ENCODE data around the gene DNAAF1.
"Not testable (repeated sequence)": the region's sequence is repeated elsewhere in the genome, so short reads cannot be mapped to it uniquely, and the experiment has no call there.

Gene DNAAF1

DNA sequence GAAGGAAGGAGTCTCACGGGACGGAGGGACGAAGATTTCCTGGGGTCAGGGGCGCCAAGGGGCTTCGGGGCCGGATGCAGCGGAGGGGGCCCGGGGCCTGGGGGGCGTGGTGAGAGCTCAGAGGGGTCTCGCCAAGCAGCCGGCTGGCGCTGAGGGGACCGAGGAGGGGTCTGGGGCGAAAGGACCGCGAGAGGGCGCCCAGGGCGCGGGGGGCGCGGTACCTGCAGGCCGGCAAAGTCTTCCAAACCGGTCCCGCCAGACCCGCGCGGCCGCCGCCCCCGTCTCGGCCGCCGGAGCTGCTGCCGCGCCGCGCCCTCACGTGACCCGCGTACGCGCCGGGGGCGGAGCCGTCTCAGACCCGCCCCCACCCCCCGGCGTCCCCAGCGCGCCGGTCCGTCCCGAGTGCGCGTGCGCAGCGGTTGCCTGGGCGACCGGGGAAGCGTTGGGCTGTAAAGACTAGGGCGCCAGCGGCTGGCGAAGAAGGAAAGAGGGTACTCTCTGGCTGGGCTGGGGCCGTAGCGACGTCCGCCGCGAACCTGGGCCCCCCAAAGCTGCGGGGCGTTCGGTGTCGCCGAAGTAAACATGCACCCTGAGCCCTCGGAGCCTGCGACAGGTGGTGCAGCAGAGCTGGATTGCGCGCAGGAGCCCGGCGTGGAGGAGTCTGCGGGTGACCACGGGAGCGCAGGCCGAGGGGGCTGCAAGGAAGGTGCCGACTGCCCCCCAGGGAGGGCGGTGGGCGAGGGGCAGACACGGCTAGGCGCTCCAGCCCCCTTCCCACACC, at the start of gene DNAAF1, which contains the start of gene HSDL1:
TSS of gene DNAAF1 (plus strand) at position 450 of the 781 bp plus-strand sequence. CDS start at position 583, 133 bp downstream.
TSS of gene HSDL1 (minus strand) at position 319 of the 781 bp plus-strand sequence. CDS start 13,856 bp downstream, outside the sequence.
- DNase-seq (ENCODE audit: low read depth in 2 of 2, low spot score in 1 of 2): peak; percentile 90 to 94

DNA sequence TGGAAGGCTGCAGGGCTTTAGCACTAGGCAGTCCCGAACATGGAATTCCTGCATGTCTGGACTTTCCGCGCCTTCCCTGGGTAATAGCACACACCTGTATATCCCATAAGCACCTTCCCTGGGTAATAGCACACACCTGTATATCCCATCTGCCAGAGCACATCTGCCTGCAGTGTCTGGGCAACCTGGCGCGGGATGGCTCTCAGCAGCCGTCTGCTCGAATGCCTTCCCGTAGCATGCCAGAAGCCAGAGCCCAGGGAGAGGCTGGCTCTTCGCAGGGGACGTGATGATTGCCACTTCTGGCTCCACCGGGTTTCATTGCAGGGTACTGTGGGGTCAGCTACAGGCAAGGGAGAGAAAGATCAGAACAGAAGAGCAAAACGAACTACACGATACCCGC, 49.6 kb upstream of the DNAAF1 start:
- no peak for DNase-seq (ENCODE audit: low read depth in 2 of 2, low spot score in 1 of 2)

DNA sequence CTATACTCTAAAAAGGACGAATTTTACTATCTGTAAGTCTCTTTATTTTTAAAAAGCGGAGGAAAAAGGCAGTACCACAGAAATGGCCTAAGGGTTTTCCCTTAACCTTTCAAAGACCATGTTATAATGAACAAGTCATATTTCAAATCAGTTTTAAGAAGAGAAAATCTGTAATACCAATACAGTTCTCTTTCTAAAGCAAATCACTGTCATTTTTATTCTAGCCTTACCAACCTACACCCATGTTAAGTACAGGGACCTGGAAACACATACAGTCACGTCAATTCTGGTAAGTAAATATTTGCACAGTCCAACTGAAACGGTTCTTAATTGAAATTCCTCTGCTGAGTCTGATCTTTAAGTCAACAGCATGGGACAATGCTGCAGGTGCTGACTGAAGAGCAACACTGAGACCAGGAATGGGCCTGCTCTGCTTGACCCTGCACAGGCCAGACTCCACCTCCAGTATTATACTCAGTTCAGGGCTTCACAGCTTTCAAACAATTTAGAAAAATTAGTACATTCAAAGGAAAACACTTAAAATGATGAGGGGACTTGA, 48.6 kb upstream of the DNAAF1 start:
- DNase-seq (ENCODE audit: low read depth in 2 of 2, low spot score in 1 of 2): no peak

DNA sequence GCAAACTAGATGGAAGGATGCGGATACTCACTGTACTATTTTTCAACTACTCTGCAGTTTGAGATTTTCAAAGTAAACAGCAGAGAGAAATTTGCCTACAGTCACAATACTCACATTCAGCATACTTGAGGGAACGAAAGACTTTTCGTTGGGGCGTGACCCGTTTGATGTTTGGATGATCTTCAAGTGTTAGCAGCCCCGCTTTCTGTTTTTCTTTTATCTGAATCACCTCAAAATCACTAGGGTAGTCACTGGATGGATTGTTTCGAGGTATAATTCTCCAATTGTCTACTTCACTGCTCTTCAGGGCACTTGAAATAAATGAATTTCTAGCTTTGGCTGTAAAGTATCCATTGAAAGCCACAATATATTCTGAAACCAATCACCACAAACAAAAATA, 46.2 kb upstream of the DNAAF1 start:
- no peak for DNase-seq (ENCODE audit: low read depth in 2 of 2, low spot score in 1 of 2)

DNA sequence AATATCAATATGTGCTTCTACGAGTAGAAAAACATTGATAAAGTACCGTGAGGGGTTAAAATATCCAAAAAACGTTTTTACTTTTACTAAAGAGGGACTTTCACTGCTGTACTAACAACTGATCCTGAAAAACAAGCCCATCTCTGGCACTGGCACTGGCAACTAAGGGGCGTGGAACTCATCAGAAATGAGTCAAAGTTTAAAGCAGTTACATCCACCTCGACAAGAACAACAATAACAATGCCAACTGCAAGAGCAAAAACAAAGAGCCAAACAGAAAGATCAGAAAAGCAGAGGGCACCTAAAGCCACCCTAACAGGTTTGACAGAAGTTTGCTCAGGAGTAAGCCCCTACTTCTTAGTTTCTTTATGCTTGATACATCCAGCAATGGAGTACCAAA, 41.4 kb upstream of the DNAAF1 start:
- no peak for DNase-seq (ENCODE audit: low read depth in 2 of 2, low spot score in 1 of 2)

DNA sequence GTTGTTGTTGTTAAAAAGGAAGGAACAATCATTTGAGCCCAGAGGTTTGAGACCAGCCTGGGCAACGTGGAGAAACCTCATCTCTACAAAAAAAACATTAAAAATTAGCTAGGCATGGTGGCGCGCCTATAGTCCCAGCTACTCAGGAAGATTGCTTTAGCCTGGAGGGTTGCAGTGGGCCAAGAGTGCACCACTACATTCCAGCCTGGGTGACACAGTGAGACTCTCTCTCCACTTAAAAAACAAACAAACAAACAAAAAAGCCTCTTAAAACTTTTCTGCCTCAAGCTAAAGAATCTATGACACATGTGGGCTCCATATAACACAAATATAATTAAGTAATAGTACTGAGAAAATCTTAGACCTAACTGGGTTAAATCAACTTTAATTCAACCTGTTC, 40.9 kb upstream of the DNAAF1 start:
- DNase-seq (ENCODE audit: low read depth in 2 of 2, low spot score in 1 of 2): no peak

DNA sequence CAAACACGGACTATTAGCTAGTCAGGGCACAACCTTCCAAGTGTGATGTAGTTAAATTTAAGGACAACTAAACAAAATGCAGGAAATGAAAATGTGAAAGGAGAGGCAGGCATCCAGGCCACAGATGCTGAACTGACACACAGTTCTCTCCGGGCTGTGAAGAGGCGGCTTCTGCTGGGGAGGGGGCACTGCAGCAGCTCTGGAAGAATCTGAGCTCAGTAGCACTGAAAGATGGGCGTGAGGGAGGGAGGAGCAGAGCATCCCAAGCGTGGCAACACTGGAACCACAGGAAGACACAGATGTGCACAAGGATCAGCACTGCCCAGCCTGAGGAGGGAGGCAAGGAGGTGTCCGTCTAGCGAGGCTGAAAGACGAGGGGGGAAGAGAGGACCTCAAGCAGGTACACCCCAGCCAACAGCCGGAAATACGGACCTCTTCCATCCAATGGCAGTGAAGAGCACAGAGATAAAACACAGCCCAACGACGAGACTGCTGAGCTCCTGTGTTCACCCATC, 39.8 kb upstream of the DNAAF1 start:
- DNase-seq (ENCODE audit: low read depth in 2 of 2, low spot score in 1 of 2): no peak

DNA sequence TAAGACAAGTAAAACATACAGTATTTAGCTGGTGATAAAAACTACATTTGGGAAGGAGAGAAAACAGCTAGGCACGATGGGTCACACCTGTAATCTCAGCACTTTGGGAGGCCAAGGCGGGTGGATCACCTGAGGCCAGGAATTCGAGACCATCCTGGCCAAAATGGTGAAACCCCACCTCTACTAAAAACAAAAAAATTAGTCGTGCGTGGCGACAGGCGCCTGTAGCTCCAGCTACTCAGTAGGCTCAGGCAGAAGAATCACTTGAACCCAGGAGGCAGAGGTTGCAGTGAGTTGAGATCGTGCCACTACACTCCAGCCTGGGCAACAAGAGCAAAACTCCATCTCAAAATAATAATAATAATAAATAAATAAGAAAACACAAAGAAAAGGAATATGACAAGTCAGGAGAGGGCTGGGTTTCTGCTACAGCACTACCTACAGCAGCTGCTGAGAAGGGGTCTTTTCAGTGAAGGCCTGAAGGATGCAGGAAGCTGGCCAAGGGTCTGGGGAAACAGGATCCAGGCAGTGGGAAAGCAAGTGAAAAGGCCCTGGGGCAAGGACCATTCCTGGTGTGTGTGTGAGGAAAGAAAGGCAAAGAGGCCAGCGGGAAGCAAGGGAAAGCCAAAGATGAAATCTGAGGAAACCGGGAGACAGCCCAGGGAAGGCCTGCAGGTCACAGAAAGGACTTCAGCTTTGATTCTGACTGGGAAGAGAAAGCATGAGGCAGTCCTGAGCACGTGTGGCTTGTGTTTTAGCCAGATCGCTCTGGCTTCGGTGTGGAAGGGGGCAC, 39.0 kb upstream of the DNAAF1 start:
- no peak for DNase-seq (ENCODE audit: low read depth in 2 of 2, low spot score in 1 of 2)

DNA sequence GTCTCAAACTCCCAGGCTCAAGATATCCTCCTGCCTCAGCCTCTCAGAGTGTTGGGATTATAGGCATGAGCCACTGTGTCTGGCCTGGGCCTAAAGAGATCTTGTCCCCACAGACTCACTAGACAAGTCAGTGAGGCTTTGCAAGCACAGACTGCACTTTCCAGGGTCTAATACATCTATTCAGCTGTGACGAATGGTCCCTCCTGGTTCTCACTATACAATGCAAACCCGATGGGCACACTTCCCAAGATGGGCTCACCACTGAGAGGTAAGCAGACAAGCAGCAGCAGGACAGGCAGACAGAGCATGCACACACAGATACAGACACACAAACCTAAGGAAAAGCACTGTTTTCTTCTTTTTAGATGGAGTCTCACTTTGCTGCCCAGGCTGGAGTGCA, 37.2 kb upstream of the DNAAF1 start:
- DNase-seq (ENCODE audit: low read depth in 2 of 2, low spot score in 1 of 2): no peak

DNA sequence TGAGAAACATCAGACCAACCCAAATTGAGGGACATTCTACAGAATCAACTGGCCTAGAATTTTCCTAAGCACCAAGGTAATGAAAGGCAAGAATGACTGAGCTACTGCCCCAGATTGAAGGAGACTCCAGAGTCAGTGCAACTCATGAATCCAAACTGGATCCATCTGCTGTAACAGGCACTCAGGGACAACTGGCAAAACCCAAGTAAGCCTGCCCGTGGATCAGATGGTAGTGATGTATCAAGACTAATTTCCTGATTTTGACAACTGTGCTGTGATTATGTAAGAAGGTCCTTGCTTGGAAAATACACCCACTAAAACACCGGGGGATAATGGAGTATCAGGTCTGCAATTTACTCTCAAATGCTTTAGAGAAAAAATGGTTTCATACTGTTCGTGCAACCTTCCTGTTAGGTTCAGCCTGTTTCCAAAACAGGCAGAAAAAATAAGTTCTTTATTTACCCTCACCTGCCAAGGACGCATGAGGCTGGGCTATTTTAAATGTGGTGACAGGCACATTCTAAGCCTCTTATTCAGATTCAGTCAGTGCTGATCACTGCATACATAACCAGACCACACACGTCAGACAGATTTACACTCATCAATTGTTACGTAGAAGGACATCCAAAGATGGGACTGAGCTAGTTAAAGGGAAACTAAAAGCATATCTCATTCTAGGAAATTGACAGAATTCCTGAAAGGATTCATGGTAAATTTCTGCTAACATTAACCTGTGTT, 35.3 kb upstream of the DNAAF1 start:
- no peak for DNase-seq (ENCODE audit: low read depth in 2 of 2, low spot score in 1 of 2)

DNA sequence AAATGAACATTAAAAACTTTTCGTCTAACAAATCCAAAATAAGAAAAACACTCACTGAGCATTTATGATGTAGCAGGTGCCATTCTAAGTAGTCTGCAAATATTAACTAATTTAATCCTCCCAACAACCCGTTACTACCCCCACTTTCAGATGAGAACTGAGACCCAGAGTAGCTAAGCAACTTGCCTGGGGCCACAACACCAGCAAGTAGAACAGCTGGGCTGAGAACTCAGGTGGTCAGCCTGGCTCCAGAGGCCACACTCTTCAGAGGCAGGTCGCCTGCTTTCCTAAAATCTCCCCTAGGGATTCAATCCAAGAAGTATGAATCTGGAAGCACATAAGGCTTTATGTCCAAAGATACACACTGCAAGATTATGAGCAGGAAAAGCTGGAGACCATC, 34.6 kb upstream of the DNAAF1 start:
- no peak for DNase-seq (ENCODE audit: low read depth in 2 of 2, low spot score in 1 of 2)

DNA sequence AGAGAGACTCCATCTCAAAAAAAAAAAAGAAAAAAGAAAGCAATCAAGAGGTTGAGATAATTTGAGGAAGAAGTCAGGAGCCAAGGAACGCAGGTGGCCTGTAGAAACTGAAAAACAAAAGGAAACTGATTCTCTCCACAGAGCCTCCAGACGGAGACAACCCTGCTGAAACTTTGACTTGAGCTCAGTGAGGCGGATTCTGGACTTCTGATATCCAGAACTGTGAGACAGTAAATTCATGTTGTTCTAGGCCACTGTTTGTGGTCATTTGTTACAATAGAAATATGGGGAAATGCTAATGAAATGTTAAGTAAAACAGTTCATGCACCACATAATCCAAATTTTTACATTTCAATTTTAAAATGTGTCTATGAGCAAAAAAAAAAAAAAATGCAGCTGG, 33.6 kb upstream of the DNAAF1 start:
- no peak for DNase-seq (ENCODE audit: low read depth in 2 of 2, low spot score in 1 of 2)

DNA sequence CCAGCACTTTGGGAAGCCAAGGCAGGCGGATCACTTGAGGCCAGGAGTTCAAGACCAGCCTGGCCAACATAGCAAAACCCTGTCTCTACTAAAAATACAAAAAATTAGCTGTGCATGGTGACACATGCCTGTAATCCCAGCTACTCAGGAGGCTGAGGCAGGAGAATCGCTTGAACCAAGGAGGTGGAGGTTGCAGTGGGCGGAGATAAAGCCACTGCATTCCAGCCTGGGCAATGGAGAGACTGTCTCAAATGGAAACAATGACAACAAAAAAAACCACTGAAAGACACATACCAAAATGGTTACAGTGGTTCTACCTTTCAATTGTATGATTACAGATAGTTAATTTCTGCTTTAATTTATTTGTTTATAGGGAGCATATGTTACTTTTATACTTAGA, 33.2 kb upstream of the DNAAF1 start:
- DNase-seq (ENCODE audit: low read depth in 2 of 2, low spot score in 1 of 2): not testable (repeated sequence)

DNA sequence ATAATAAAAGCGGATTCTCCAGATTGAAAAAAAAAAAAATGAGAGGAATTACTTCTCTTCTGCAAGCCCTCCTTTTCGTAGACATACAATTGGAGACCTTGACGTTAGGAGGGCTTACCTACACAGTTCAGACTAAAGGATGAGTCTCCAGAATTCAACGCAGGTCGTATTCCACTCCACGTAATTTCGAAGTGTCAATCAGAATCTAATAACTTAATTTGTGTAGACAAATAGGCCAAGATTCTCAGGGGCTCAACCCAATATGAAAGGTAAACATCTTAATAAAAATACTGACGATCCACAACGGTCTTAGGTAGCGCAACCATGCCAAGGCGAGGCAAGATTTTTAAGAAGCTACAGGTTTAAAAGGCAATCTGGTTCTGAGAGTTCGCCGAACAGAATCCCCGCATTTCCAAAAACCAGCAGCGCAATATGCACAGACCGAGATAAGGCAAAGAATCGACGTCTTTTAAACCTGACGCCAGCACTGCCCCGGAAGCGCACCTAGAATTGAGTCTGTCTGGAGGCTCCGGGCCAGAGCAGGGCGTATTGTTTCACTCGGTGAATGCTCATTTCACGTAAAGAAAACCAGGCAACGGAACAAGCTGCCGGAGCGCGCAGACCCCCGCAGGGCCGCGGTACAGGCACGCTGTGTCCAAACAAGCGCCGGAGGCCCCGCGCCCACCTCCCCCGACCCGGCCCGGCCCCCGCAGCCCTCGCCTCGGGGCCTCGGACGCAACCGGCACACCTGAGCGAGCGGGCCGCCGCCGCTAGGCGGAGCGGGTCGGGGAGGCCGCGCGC, 29.0 kb upstream of the DNAAF1 start:
- peak; percentile 21 to 36 for DNase-seq (ENCODE audit: low read depth in 2 of 2, low spot score in 1 of 2)

DNA sequence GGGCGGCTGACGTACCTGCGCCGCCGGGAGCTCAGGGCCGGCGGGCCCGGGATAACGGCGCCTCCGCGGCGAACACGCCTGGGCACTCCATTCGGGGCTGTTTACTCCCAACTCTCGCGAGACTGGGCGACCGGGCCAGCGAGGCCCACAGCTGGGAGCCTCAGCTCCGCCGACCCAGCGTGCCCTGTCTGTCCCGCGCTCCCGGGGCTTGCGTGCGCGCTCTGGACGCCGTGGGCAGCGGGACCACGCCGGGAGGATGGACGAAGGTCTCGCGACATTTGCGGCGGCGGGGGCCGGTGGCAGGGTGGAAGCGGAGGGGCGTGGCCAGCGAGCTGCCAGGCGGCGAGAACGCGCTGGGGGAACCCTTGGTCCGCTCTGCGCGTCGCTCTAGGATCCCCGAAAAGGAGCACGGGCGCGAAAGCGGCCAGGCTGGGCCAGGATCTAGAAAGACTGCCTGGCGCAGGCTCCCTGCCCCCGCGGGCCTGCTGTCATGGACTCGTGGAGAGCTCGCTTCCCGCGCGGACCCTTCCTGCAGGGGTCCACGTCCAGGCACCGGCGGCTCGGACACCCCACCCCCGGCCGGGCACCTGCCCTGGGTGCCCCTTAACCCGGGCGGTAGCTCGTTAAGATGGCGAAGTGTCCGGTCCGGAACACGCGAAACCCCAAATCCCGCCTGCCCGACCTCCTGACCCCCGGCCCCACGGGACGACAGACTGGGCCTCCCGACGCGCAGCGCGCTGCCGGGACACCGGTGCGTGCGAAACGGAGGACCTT, 28.2 kb upstream of the DNAAF1 start, which contains the start of gene MBTPS1:
TSS of gene MBTPS1 (minus strand) at position 223 of the 774 bp plus-strand sequence. CDS start 15,159 bp downstream, outside the sequence.
- peak; percentile 96 to 97 for DNase-seq (ENCODE audit: low read depth in 2 of 2, low spot score in 1 of 2)

DNA sequence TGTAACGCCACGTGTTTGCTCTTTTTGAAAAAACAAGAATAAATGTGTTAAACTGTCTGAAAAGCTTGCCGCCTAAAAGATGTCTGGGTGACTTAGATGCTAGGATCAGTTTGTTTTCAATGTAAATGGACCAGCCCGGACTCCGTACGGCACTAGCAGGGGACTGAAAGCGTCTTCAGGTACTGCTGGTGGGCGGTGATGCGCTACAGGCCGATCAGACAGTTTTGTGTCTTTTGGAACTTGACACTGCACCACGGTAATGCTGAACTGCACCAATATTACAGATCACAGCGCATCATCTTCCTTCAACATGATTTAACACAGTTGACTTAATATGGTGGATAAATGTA, 27.6 kb upstream of the DNAAF1 start:
- DNase-seq (ENCODE audit: low read depth in 2 of 2, low spot score in 1 of 2): no peak

DNA sequence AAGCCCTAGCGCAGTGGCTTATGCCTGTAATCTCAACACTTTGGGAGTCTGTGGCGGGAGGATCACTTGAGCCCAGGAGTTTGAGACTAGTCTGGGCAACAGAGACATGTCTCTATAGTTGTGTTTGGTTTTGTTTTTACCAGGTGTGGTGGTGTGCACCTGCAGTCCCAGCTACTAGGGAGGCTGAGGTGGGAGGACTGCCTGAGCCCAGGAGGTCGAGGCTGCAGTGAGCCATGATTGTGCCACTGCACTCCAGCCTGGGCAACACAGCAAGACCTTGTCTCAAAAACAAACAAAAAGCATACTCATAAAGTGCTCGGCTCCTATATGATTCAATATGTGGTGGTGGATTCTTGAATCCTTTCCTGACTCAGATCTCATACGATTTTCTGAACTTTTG, 26.8 kb upstream of the DNAAF1 start:
- not testable (repeated sequence) for DNase-seq (ENCODE audit: low read depth in 2 of 2, low spot score in 1 of 2)

DNA sequence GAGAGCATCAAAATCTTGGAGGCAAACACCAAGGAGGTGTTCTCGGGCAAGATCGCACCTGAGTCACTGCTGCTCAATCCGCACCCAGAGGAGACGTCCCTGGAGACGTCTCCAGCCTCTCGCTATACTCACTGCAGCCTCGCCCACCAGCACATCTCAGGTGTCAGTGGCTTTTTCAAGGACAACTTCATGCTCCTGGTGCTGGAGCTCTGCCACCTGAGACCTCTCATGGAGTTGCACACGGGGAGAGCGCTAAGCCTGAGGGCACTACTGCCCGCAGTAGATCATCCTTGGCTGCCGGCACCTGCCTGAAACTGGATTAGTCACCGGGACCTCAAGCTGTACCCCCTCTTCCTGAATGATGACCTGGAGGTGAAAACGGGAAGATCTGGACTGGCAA, 25.7 kb upstream of the DNAAF1 start:
- DNase-seq (ENCODE audit: low read depth in 2 of 2, low spot score in 1 of 2): no peak

DNA sequence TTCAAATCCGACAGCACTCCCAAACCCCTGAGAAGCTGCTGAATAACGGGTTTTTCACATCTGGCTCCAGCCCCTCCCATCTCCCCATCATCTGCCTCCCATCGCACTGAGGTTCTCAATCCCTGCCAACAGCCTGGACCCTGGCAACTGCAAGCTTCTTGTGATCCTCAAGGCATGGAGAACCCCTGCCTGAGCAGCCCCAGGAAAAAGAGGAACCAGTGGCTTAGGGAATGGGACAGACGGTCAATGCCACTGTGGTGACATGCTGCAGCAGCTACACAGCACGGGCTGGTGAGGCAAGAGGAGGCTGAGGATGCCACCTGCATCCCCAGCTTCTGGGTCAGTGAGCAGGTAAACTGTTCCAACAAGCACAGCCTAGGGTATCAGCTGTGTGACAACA, 25.1 kb upstream of the DNAAF1 start:
- DNase-seq (ENCODE audit: low read depth in 2 of 2, low spot score in 1 of 2): no peak
